ENCODE measurements around the gene SH3D19. TPM values are rescaled to one million over a fixed set of nuclear protein-coding genes. Genes with fewer than 3 reads are reported as not detected.

Gene SH3D19
- total RNA-seq, 6 donors from 2014 or later: 91.2 to 225 (median 103) TPM

DNA sequence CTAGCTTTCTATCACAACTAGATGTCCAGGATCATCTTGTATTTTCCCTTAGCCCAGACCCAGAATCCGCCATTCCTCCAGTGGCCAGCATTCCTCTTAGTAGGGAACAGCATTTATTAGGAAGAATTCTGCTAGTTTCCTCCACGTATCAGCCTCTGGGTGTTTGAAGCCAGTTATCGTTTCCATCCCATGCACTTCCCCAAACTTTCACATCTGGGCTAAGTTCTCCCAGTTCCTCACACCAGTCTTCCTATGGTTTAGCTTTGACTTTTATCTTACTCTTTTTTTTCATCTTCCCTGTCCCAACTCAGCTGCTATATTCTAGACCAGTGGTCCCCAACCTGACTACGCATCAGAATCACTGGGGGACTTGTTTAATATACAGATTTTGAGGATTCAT, 101.9 kb downstream of the SH3D19 start:
- DNase-seq (no peak), ATAC-seq (ENCODE audit: low FRiP score in 2 of 2) (no peak)
- Histone ChIP-seq H3K4me3 (no peak overlapping the region), H3K4me1 (peaks cover 0 to 13% (median 3%) of the 10 kb centered on the region in 4 donors), H3K27me3 (no peaks in the 10 kb centered on the region), H3K36me3 (no peaks in the 10 kb centered on the region), H3K27ac (no peak overlapping the region), H3K9me3 (no peaks in the 10 kb centered on the region)
- TF ChIP-seq POLR2AphosphoS5 (IDR thresholded peaks at IDR 0.05): no peak
- TF ChIP-seq, protein P1, sequence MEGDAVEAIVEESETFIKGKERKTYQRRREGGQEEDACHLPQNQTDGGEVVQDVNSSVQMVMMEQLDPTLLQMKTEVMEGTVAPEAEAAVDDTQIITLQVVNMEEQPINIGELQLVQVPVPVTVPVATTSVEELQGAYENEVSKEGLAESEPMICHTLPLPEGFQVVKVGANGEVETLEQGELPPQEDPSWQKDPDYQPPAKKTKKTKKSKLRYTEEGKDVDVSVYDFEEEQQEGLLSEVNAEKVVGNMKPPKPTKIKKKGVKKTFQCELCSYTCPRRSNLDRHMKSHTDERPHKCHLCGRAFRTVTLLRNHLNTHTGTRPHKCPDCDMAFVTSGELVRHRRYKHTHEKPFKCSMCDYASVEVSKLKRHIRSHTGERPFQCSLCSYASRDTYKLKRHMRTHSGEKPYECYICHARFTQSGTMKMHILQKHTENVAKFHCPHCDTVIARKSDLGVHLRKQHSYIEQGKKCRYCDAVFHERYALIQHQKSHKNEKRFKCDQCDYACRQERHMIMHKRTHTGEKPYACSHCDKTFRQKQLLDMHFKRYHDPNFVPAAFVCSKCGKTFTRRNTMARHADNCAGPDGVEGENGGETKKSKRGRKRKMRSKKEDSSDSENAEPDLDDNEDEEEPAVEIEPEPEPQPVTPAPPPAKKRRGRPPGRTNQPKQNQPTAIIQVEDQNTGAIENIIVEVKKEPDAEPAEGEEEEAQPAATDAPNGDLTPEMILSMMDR (IDR thresholded peaks at IDR 0.05): no peak
- no peak for TF ChIP-seq POLR2A (IDR thresholded peaks at IDR 0.05)
- TF ChIP-seq EP300 (IDR thresholded peaks at IDR 0.05): no peak
- WGBS, 2 donors: 53 to 59% methylated on average over 4 of the region's 4 CpGs

DNA sequence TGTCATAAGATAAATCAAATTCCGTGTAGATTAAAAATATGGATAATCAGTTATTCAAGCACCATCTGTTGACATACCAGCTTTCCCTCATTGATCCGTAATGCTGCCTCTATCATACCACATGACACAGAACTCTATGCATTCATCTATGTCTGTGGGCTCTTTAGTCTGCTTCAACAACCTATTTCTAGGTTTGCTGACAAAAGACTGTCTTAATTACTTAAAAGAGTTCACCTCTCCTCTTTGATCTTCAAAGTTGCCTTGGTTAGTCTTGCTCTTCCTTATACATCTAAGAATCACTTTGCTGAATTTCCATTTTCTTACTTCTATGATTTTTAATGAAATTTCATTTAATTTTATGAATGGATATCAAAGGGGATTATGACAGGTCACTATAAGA, 105.5 kb downstream of the SH3D19 start:
- Histone ChIP-seq H3K27ac (no peak overlapping the region), H3K27me3 (no peaks in the 10 kb centered on the region), H3K9me3 (no peaks in the 10 kb centered on the region), H3K4me1 (peaks cover 0 to 21% (median 10%) of the 10 kb centered on the region in 4 donors), H3K36me3 (no peaks in the 10 kb centered on the region), H3K4me3 (no peak overlapping the region)
- DNase-seq (no peak), ATAC-seq (ENCODE audit: low FRiP score in 2 of 2) (no peak)
- TF ChIP-seq POLR2A (IDR thresholded peaks at IDR 0.05) (no peak), EP300 (IDR thresholded peaks at IDR 0.05) (no peak), POLR2AphosphoS5 (IDR thresholded peaks at IDR 0.05) (no peak)
- 76 to 86% methylated on average over 2 of the region's 2 CpGs for WGBS, 2 donors

DNA sequence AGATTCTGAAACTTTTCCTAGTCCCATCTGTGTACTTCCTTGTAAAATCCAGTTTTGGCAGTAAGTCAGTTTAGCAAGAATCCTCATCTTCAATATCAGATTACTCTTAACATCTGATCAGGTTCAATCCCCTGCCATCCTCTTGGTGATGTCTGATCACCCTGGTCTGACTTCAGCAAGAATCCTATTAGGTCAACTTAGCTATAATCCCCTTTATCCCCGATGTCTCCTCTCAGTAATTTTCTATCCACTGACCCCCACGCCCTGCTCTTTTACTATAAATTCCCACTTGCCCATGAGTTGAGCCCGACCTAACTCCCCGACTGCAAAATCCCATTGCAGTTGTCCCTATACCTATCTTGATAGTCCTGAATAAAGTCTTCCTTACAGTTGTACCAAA, 106.3 kb downstream of the SH3D19 start:
- WGBS, 2 donors: 95 to 96% methylated on average over 4 of the region's 4 CpGs

DNA sequence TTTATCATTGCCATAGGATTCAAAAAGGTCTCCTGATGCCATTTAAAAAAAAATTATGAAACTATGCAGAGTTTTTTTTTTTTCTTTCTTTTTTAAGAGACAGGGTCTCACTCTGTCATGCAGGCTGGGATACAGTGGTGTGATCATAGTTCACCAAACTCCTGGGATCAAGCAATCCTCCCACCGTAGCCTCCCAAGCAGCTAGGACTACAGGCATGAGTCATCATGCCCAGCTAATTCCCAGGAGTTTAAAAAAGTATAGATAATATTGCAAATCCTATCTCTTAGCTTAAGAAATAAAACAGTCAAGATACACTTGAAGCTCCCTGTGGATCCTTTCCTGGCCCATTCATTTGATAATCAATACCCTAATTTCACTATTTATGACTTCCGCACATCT, 107.1 kb downstream of the SH3D19 start:
- no peaks in the 10 kb centered on the region for H3K27me3 ChIP-seq
- 84 to 91% methylated on average over 2 of the region's 2 CpGs for WGBS, 2 donors
- H3K4me3 ChIP-seq: no peak overlapping the region
- ATAC-seq (ENCODE audit: low FRiP score in 2 of 2): peak in 1 of 2 donors; percentile 55
- H3K27ac ChIP-seq: peak overlapping the region in 1 of 4 donors; percentile 22
- no peak for DNase-seq
- no peaks in the 10 kb centered on the region for H3K9me3 ChIP-seq
- TF ChIP-seq, protein P1 (IDR thresholded peaks at IDR 0.05): no peak
- TF ChIP-seq POLR2A (IDR thresholded peaks at IDR 0.05) (no peak), POLR2AphosphoS5 (IDR thresholded peaks at IDR 0.05) (no peak), EP300 (IDR thresholded peaks at IDR 0.05) (no peak)
- no peaks in the 10 kb centered on the region for H3K36me3 ChIP-seq
- H3K4me1 ChIP-seq: peaks cover 0 to 21% (median 10%) of the 10 kb centered on the region in 4 donors

More for the DNA sequence above, 106.3 kb downstream of the SH3D19 start:
- DNase-seq (no peak), ATAC-seq (ENCODE audit: low FRiP score in 2 of 2) (no peak)
- Histone ChIP-seq H3K4me3 (no peak overlapping the region), H3K4me1 (peaks cover 0 to 21% (median 10%) of the 10 kb centered on the region in 4 donors), H3K9me3 (no peaks in the 10 kb centered on the region), H3K36me3 (no peaks in the 10 kb centered on the region), H3K27ac (no peak overlapping the region), H3K27me3 (no peaks in the 10 kb centered on the region)
- TF ChIP-seq POLR2AphosphoS5 (IDR thresholded peaks at IDR 0.05) (no peak), EP300 (IDR thresholded peaks at IDR 0.05) (no peak), POLR2A (IDR thresholded peaks at IDR 0.05) (no peak)
- TF ChIP-seq, protein P1 (IDR thresholded peaks at IDR 0.05): no peak

DNA sequence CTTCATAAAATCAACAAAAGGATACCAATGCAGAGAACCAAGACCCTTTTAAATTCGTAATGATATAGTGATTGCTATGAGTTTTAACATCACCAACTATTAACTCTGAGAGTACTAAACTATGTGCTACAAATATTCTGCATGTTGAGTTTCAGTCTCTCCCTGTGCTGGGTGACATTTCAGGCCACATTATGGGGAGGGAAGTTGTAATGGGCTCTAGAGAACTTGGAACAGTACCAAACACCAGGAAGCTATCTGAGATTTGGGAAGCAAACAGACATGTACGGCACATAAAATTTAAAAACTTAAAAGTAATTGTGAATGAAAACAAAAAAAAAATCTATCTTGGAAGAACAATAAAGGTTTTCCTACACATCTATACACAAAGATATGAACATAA, 108.1 kb downstream of the SH3D19 start:
- Histone ChIP-seq H3K36me3 (no peaks in the 10 kb centered on the region), H3K4me3 (no peak overlapping the region), H3K4me1 (peaks cover 0 to 21% (median 10%) of the 10 kb centered on the region in 4 donors), H3K27ac (peak overlapping the region in 1 of 4 donors; percentile 22), H3K9me3 (no peaks in the 10 kb centered on the region), H3K27me3 (no peaks in the 10 kb centered on the region)
- DNase-seq: no peak
- 42 to 51% methylated on average over 2 of the region's 2 CpGs for WGBS, 2 donors
- TF ChIP-seq, protein P1 (IDR thresholded peaks at IDR 0.05): no peak
- TF ChIP-seq EP300 (IDR thresholded peaks at IDR 0.05) (no peak), POLR2A (IDR thresholded peaks at IDR 0.05) (no peak), POLR2AphosphoS5 (IDR thresholded peaks at IDR 0.05) (no peak)
- ATAC-seq (ENCODE audit: low FRiP score in 2 of 2): no peak
